ENCODE data around the gene NXT1. TPM values are rescaled to one million over a fixed set of nuclear protein-coding genes. Genes with fewer than 3 reads are reported as not detected.
A peak's percentile ranks its signal among the peaks of the same experiment; 100 is the strongest.

Gene NXT1
- total RNA-seq, 3 donors from 2014 or later: 9.9 to 12.9 (median 10.6) TPM

- intact Hi-C loops (cut with DNase I, micrococcal nuclease): no loop called here
- DNase-seq (no peak), ATAC-seq (no peak)
- TF ChIP-seq CTCF (IDR thresholded peaks at IDR 0.05): no peak
- H3K4me1 ChIP-seq (ENCODE audit: low read depth): no peaks in the 10 kb centered on the region
- no peak overlapping the region for H3K4me3 ChIP-seq
- no peaks in the 10 kb centered on the region for H3K36me3 ChIP-seq (ENCODE audit: low read depth)
- no peaks in the 10 kb centered on the region for H3K9me3 ChIP-seq
These were observed 33.5 kb upstream of the NXT1 start for GRCh38 chr20:23317081-23317480.

GRCh38 chr20:23318347-23318746, 32.2 kb upstream of the NXT1 start:
- no peaks in the 10 kb centered on the region for H3K9me3 ChIP-seq
- ATAC-seq (no peak), DNase-seq (no peak)
- no peaks in the 10 kb centered on the region for H3K36me3 ChIP-seq (ENCODE audit: low read depth)
- no peaks in the 10 kb centered on the region for H3K4me1 ChIP-seq (ENCODE audit: low read depth)
- H3K4me3 ChIP-seq: no peak overlapping the region
- TF ChIP-seq CTCF (IDR thresholded peaks at IDR 0.05): no peak
- intact Hi-C loops (cut with DNase I, micrococcal nuclease): no loop called here

GRCh38 chr20:23320317-23320716, 30.3 kb upstream of the NXT1 start:
- H3K4me3 ChIP-seq: no peak overlapping the region
- H3K4me1 ChIP-seq (ENCODE audit: low read depth): no peaks in the 10 kb centered on the region
- H3K36me3 ChIP-seq (ENCODE audit: low read depth): no peaks in the 10 kb centered on the region
- DNase-seq (no peak), ATAC-seq (peak; percentile 27)
- intact Hi-C loops (cut with DNase I, micrococcal nuclease): no loop called here
- no peaks in the 10 kb centered on the region for H3K9me3 ChIP-seq
- no peak for TF ChIP-seq CTCF (IDR thresholded peaks at IDR 0.05)

GRCh38 chr20:23325107-23325506, 25.5 kb upstream of the NXT1 start:
- H3K9me3 ChIP-seq: no peaks in the 10 kb centered on the region
- intact Hi-C loops (cut with DNase I, micrococcal nuclease): no loop called here
- no peak overlapping the region for H3K4me3 ChIP-seq
- no peak for TF ChIP-seq CTCF (IDR thresholded peaks at IDR 0.05)
- DNase-seq (no peak), ATAC-seq (no peak)
- H3K36me3 ChIP-seq (ENCODE audit: low read depth): no peaks in the 10 kb centered on the region
- H3K4me1 ChIP-seq (ENCODE audit: low read depth): no peaks in the 10 kb centered on the region

- Histone ChIP-seq H3K9me3 (no peaks in the 10 kb centered on the region), H3K4me3 (no peak overlapping the region), H3K36me3 (ENCODE audit: low read depth) (no peaks in the 10 kb centered on the region), H3K4me1 (ENCODE audit: low read depth) (no peaks in the 10 kb centered on the region)
- no peak for TF ChIP-seq CTCF (IDR thresholded peaks at IDR 0.05)
- ATAC-seq (no peak), DNase-seq (no peak)
- intact Hi-C loops (cut with DNase I, micrococcal nuclease): no loop called here
These were observed 23.8 kb upstream of the NXT1 start for GRCh38 chr20:23326774-23327173.

- intact Hi-C loops (cut with DNase I, micrococcal nuclease): no loop called here
- no peak for DNase-seq
- Histone ChIP-seq H3K4me3 (no peak overlapping the region), H3K36me3 (ENCODE audit: low read depth) (no peaks in the 10 kb centered on the region), H3K4me1 (ENCODE audit: low read depth) (no peaks in the 10 kb centered on the region), H3K9me3 (no peaks in the 10 kb centered on the region)
- no peak for TF ChIP-seq CTCF (IDR thresholded peaks at IDR 0.05)
- no peak for ATAC-seq
These were observed 22.8 kb upstream of the NXT1 start for GRCh38 chr20:23327617-23328333.

All from mucosa of descending colon (tissue), 3 donors.